ENCODE measurements around the gene OVOL3.
"Not testable (repeated sequence)": the region's sequence is repeated elsewhere in the genome, so short reads cannot be mapped to it uniquely, and the experiment has no call there.

Gene OVOL3

GRCh38 chr19:36110487-36111199 is at the start of gene OVOL3:
Gene OVOL3 (plus strand): TSS chr19:36111143. CDS start chr19:36111203, 60 bp downstream.
- Mint-ChIP-seq H3K27me3 (no peaks in the 10 kb centered on the region), H3K27ac (no peak within 1 kb of the TSS), H3K36me3 (peaks cover 24% of the 10 kb centered on the region), H3K9me3 (no peaks in the 10 kb centered on the region), H3K4me3 (no peak within 1 kb of the TSS), H3K4me1 (peaks cover 21% of the 10 kb centered on the region)
- ATAC-seq = no peak

- no peak overlapping the region for H3K27ac Mint-ChIP-seq
- H3K36me3 Mint-ChIP-seq = no peaks in the 10 kb centered on the region
- H3K4me3 Mint-ChIP-seq = no peak overlapping the region
- H3K4me1 Mint-ChIP-seq = no peaks in the 10 kb centered on the region
- H3K27me3 Mint-ChIP-seq = no peaks in the 10 kb centered on the region
- no peak for ATAC-seq
- H3K9me3 Mint-ChIP-seq = no peaks in the 10 kb centered on the region
Observed at GRCh38 chr19:36061367-36061766, 49.6 kb upstream of the OVOL3 start.

DNA sequence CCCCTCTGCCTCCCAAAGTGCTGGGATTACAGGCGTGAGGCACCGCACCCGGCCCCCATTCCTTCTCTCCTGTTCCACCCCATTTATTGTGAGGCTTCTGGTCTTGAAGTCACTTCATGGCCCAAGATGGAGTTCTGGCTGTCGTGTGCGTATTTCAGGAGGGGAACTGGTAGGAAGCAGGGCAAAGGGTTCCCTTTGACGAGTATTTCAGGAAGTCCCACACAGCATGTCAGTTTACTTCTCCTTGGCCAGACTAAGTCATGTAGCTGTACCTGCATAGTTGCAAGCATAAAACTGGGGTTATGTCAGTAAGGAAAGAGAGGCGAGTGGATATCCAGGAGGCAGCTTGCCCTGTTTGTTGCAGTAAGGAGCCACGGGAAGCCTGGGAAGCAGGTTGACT is 46.1 kb upstream of the OVOL3 start:
- H3K4me1 Mint-ChIP-seq = no peaks in the 10 kb centered on the region
- H3K9me3 Mint-ChIP-seq = no peaks in the 10 kb centered on the region
- no peak overlapping the region for H3K27ac Mint-ChIP-seq
- no peak for ATAC-seq
- H3K27me3 Mint-ChIP-seq = no peaks in the 10 kb centered on the region
- H3K4me3 Mint-ChIP-seq = no peak overlapping the region
- H3K36me3 Mint-ChIP-seq = no peaks in the 10 kb centered on the region

DNA sequence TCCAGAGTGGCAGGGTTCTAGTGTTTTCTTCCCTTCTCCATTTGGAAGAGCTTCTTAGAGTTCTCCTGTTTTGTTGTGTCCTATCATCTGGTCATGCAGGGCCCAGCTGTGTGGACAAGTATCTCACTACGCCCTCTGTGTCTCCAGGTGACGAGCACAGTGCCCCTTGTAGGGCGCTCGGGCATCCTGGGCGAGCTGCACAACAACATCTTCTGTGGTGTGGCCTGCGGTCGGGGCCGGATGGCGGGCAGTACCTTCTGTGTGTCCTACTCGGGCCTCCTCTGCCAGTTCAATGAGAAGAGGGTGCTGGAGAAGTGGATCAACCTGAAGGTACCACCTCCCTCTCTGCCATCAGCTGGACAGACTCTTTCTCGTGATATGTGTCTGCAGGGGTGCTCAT is 43.3 kb upstream of the OVOL3 start:
- no peaks in the 10 kb centered on the region for H3K4me1 Mint-ChIP-seq
- no peak for ATAC-seq
- H3K4me3 Mint-ChIP-seq = no peak overlapping the region
- H3K9me3 Mint-ChIP-seq = no peaks in the 10 kb centered on the region
- no peaks in the 10 kb centered on the region for H3K36me3 Mint-ChIP-seq
- no peaks in the 10 kb centered on the region for H3K27me3 Mint-ChIP-seq
- no peak overlapping the region for H3K27ac Mint-ChIP-seq

GRCh38 chr19:36068810-36069499 is 42.0 kb upstream of the OVOL3 start:
- not testable (repeated sequence) for H3K27ac Mint-ChIP-seq, H3K4me3 Mint-ChIP-seq, H3K9me3 Mint-ChIP-seq, H3K27me3 Mint-ChIP-seq, H3K36me3 Mint-ChIP-seq, ATAC-seq, H3K4me1 Mint-ChIP-seq

DNA sequence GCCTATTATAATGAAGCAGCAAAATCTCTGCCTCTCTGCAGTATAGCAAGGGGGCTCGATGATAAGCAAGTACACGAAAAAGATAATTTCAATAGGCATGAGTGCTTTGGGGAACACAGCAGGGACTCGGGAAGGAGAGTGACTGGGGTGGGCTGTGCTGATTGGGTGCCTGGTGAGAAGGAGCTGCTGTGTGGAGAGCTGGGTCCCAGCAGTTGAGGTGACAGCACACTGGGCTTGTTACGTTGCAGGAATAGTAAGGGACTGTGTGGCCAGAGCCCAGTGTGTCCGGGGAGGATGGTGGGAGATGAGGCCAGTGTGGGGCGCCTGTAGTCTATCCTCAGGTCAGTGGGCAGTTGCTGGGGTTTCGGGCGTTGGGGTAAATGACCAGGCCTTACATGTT is 38.9 kb upstream of the OVOL3 start:
- Mint-ChIP-seq H3K4me1 (no peaks in the 10 kb centered on the region), H3K27me3 (no peaks in the 10 kb centered on the region), H3K9me3 (no peaks in the 10 kb centered on the region), H3K4me3 (no peak overlapping the region), H3K36me3 (peaks cover 7% of the 10 kb centered on the region), H3K27ac (no peak overlapping the region)
- no peak for ATAC-seq

- H3K27ac Mint-ChIP-seq = no peak overlapping the region
- H3K27me3 Mint-ChIP-seq = no peaks in the 10 kb centered on the region
- H3K4me1 Mint-ChIP-seq = no peaks in the 10 kb centered on the region
- no peaks in the 10 kb centered on the region for H3K9me3 Mint-ChIP-seq
- H3K4me3 Mint-ChIP-seq = no peak overlapping the region
- no peak for ATAC-seq
- H3K36me3 Mint-ChIP-seq = peaks cover 7% of the 10 kb centered on the region
Observed at GRCh38 chr19:36073121-36073876, 37.6 kb upstream of the OVOL3 start.

- no peaks in the 10 kb centered on the region for H3K27me3 Mint-ChIP-seq
- no peak overlapping the region for H3K4me3 Mint-ChIP-seq
- ATAC-seq = no peak
- no peaks in the 10 kb centered on the region for H3K9me3 Mint-ChIP-seq
- no peaks in the 10 kb centered on the region for H3K4me1 Mint-ChIP-seq
- peaks cover 23% of the 10 kb centered on the region for H3K36me3 Mint-ChIP-seq
- H3K27ac Mint-ChIP-seq = no peak overlapping the region
Observed at GRCh38 chr19:36079389-36079945, 31.5 kb upstream of the OVOL3 start.

- H3K36me3 Mint-ChIP-seq = peaks cover 23% of the 10 kb centered on the region
- no peak overlapping the region for H3K4me3 Mint-ChIP-seq
- no peak for ATAC-seq
- H3K27me3 Mint-ChIP-seq = no peaks in the 10 kb centered on the region
- H3K27ac Mint-ChIP-seq = no peak overlapping the region
- H3K4me1 Mint-ChIP-seq = no peaks in the 10 kb centered on the region
- H3K9me3 Mint-ChIP-seq = no peaks in the 10 kb centered on the region
Observed at GRCh38 chr19:36081385-36081784, 29.6 kb upstream of the OVOL3 start.

DNA sequence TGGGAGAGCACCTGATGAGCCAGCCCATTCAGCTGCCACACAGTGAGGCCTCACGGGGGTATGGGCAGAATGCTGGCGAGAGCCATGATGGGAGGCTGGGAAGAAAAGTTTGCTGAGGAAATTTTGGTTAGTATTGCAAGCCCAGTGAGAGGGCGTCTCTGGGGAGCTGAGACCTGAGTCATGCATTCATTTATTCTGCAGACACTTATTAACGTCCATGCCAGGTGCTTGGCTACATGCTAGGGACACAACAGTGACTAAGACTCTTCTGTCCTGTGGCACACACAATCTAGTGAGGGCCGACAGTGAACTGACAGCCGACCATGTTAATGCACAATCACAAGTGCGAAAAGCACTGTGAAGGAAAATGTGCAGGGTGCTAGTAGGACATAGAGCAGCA is 29.0 kb upstream of the OVOL3 start:
- Mint-ChIP-seq H3K4me3 (no peak overlapping the region), H3K27ac (no peak overlapping the region), H3K4me1 (no peaks in the 10 kb centered on the region), H3K36me3 (peaks cover 23% of the 10 kb centered on the region), H3K27me3 (no peaks in the 10 kb centered on the region), H3K9me3 (no peaks in the 10 kb centered on the region)
- ATAC-seq = no peak

DNA sequence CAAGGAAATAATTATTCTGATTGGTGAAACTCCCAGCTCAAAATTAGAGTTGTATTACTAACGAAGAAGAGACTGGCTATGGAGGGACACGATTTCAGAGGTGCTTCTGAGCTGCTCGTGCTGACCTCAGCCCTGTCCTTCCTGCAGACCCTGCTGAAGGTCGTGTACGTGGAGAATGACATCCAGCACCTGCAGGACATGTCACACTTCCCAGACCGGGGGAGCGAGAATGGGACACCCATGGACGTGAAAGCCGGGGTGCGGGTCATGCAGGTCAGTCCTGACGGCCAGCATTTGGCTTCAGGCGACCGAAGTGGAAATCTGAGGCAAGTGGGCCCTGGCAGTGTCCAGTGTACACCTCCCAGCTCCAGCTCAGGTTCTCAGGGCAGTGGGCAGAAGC is 28.0 kb upstream of the OVOL3 start:
- Mint-ChIP-seq H3K4me3 (no peak overlapping the region), H3K27me3 (no peaks in the 10 kb centered on the region), H3K27ac (no peak overlapping the region), H3K4me1 (no peaks in the 10 kb centered on the region), H3K36me3 (peaks cover 23% of the 10 kb centered on the region), H3K9me3 (no peaks in the 10 kb centered on the region)
- no peak for ATAC-seq

- no peak for ATAC-seq
- Mint-ChIP-seq H3K9me3 (no peaks in the 10 kb centered on the region), H3K4me1 (no peaks in the 10 kb centered on the region), H3K36me3 (peaks cover 23% of the 10 kb centered on the region), H3K4me3 (no peak overlapping the region), H3K27ac (no peak overlapping the region), H3K27me3 (no peaks in the 10 kb centered on the region)
Observed at GRCh38 chr19:36084231-36085009, 26.5 kb upstream of the OVOL3 start.

GRCh38 chr19:36086326-36086725 is 24.6 kb upstream of the OVOL3 start:
- Mint-ChIP-seq H3K4me1 (no peaks in the 10 kb centered on the region), H3K9me3 (no peaks in the 10 kb centered on the region), H3K27me3 (no peaks in the 10 kb centered on the region), H3K4me3 (no peak overlapping the region), H3K36me3 (peaks cover 23% of the 10 kb centered on the region), H3K27ac (no peak overlapping the region)
- ATAC-seq = no peak

GRCh38 chr19:36089847-36090246 is 21.1 kb upstream of the OVOL3 start:
- Mint-ChIP-seq H3K4me3 (no peak overlapping the region), H3K27ac (no peak overlapping the region), H3K4me1 (peaks cover 13% of the 10 kb centered on the region), H3K27me3 (no peaks in the 10 kb centered on the region), H3K9me3 (no peaks in the 10 kb centered on the region), H3K36me3 (peaks cover 5% of the 10 kb centered on the region)
- ATAC-seq = no peak

Measured in stimulated activated memory B cell treated with anti-CD40 and anti-IgM and Interleukin-4, amounts not matched to agents 10 μg/mL and 1 μg/mL and 100 μg/mL, for 72 hours (primary cell).